GM21447 (cell line): ENCODE measurements around the gene PIH1D1.
"Not testable (repeated sequence)": the region's sequence is repeated elsewhere in the genome, so short reads cannot be mapped to it uniquely, and the experiment has no call there.

Experiments used
- ATAC-seq: cut with Tn5 transposase; IDR thresholded peaks from one replicate; pipeline ENCODE4 v1.9.1; 2021; ENCODE audit not compliant: unreplicated experiment

Gene PIH1D1

DNA sequence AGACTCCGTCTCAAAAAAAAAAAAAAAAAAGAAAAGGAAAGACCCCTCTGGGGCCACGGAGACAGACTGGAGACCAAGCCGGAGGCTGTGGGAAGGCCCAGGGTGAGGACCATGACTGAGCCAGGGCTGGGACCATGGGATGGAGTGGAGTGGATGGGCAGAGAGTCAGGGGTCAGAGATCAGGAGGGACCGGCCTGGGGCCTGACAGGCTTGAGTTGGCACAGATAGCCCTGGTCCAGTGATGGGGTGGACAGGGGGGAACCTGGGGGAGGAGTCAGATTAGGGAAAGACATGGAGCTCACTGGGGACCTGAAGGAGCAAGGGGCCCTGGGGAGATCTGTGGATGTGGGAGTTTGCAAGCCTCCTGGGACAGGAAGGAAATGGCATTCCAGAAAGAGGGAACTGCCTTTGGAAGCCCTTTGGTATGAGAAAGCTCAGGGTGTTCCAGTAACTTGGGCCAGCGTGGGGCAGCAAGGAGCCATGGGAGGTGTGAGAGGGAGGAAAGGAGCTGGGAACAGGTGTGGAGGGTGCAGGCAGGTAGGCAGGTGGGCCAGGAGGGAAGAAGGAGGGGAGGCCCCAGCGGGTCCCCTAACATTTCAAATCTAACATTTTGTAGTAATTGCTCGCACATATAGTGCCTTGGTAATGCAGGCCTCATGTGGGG lies 29.5 kb upstream of the PIH1D1 start:
- ATAC-seq, result no peak

DNA sequence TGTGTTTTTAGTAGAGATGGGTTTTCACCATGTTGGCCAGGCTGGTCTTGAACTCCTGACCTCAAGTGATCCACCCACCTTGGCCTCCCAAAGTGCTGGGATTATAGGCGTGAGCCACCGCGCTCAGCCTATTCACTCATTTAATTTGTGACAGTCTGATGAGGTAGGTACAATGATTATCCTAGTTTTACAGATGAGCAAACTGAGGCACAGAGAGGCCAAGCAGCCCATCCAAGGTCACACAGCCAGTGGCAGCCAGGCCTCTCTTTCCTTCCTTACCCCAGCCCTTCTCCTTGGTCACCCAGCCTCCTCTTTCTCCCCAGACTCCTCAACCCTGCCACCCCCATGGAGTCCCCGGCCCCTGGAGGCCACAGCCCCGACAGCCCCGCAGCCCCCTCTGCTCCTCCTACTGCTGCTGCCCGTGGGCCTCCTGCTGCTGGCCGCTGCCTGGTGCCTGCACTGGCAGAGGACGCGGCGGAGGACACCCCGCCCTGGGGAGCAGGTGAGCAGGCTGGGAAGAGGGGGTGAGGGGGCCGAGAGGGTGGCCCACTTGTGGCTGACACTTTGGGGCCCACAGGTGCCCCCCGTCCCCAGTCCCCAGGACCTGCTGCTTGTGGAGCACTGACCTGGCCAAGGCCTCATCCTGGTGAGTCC lies 28.5 kb upstream of the PIH1D1 start:
- ATAC-seq, result no peak

DNA sequence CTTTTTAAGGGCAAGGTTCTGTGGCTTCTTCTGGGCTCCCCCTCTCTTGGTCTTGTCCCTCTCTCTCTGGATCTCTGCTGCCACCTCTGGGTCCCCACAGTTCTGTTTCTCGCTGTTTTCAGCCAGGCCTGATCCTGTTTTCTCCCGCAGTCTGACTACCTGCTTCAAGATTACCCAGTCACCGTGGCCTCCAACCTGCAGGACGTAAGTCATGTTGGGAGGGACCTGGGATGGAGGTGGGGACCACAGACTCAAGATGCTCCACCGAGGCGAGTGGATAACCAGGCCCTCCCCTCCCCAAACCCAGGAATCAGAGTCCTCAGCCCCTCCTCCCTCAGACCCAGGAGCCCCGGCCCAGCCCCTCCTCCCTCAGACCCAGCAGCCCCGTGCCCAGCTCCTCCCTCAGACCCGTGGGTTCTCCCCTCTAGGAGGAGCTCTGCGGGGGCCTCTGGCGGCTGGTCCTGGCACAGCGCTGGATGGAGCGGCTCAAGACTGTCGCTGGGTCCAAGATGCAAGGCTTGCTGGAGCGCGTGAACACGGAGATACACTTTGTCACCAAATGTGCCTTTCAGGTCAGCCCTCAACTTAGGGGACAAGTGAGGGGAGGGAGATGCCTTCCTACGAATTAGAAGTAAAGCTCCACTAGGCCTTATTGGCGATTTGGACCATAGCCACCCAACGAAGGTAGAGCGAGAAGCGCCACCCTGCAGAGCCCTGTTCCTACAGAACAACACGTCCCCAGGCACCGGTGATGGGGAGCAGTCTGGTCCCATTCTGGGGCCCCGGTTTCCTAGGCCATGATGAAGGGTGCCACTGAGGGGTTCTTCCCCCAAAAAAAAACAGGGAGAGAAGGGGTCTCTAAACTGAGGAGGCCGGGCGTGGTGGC lies 24.6 kb upstream of the PIH1D1 start:
- no peak for ATAC-seq

DNA sequence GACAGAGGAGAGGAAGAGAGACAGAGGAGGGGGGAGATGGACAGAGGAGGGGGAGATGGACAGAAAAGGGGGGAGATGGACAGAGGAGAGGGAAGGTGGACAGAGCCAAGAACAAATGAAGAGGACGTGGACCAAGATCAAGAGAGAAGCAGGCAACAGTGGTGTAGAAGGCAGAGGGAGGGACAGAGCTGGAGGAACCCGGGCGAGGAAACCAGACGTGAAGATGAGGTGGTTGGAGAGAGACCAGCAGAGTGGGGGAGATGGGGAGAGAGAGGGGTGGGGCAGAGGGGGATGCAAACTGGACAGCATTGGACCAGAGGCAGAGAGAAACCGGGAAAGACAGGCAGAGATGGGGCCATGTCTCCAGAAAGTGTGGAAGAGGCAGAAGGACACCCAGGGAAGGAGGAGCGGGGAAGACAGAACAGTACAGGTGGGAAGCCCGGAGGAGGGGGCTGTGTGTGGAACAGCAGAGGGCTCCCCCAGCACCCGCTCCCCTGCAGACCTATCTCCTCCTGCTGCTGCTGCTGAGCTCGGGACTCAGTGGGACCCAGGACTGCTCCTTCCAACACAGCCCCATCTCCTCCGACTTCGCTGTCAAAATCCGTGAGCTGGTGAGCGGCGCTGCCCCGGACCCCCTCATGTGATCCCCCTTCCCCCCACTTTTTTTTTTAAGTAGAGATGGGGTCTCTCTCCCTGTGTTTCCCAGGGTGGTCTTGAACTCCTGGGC lies 23.7 kb upstream of the PIH1D1 start:
- no peak for ATAC-seq

DNA sequence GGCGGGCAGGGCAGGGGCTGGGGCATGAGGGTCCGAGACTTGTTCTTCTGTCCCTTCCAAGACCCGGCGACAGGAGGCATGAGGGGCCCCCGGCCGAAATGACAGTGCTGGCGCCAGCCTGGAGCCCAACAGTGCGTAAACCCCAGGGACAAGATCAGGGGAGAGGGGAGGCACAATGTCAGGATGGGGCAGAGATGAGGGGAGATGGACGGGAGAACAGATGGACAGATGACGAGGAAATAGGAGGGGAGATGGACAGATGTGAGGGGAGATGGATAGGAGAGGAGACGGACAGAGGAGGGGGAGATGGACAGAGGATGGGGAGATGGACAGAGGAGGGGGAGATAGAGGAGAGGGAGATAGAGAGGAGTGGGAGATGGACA lies 22.9 kb upstream of the PIH1D1 start:
- no peak for ATAC-seq

DNA sequence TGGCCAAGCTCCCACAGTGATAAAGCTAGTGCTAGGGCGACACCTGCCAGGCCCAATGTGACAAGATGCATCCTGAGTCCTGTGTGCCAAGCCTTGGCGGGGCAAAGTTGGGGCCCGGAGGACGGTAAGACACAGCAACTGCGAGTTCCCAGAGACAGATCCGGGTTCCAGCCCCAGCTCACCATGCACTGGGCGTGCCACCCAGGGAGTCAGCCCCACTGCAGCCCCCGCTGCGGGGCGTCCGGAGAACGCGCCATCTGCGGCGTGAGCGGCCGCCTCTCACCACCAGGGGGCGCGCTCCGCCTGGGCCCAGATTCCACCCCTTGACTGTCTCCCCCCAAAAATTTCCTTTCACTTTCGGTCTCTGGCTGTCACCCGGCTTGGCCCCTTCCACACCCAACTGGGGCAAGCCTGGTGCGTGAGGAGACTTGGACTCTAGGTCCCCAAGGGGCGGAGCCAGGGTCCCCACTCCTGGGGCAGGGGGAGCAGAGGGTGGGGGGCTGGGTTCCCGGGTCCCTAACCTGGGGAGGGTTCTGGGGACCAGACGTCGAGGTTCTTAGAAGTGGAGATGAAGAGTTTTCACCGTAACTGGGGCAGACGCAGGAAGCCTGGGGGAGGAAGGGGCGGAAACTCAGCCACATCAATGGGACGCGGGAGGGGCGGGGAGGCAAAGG lies 22.4 kb upstream of the PIH1D1 start, which contains the start of gene FLT3LG:
Gene FLT3LG (plus strand): TSS at position 348 of the 674 bp plus-strand sequence. CDS start 425 bp downstream, outside the sequence.
- ATAC-seq, result peak; percentile 46

DNA sequence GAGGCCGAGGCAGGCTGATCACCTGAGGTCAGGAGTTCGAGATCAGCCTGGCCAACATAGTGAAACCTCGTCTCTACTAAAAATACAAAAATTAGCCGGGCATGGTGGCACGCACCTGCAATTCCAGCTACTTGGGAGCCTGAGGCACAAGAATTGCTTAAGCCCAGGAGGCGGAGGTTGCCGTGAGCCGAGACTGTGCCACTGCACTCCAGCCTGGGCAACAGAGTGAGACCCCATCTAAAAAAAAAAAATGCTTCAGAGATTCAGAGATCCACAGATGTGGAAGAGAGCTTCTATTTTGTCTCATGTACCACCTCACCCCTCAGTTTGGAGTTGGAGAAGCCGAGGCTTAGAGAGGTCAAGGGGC lies 21.9 kb upstream of the PIH1D1 start:
- not testable (repeated sequence) for ATAC-seq

DNA sequence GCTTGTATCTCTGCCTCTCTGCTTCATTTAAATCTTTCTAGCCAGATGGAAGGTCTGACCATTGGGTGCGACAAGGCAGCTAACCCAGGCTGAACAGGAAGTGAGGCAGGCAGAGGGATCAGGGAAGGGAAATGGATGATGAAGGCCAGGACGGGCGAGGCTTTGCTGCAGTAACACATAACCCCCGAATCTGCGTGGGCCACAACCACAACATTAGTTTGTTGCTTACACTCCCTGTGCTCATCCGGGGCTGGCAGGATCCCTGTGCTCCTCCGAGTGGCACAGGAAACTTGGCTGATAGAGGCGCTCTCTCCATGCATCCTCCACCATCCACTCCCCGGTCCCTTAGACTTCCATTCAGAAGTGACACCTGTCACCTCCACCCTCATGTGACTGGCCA lies 21.3 kb upstream of the PIH1D1 start:
- no peak for ATAC-seq

DNA sequence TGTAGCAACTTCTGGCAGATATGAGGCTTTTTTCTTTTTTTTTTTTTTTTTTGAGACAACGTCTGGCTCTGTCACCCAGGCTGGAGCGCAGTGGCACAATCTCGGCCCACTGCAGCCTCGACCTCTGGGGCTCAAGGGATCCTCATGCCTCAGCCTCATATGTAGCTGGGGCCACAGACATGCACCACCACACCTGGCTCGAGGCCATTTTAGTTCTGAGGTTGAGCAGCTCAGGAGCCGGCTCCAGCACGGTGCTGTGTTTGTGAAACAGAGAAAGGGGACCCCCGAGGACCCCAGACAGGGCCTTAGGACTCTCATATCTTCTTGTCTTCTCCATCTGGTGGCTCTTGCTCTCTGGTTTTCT lies 19.0 kb upstream of the PIH1D1 start:
- no peak for ATAC-seq

DNA sequence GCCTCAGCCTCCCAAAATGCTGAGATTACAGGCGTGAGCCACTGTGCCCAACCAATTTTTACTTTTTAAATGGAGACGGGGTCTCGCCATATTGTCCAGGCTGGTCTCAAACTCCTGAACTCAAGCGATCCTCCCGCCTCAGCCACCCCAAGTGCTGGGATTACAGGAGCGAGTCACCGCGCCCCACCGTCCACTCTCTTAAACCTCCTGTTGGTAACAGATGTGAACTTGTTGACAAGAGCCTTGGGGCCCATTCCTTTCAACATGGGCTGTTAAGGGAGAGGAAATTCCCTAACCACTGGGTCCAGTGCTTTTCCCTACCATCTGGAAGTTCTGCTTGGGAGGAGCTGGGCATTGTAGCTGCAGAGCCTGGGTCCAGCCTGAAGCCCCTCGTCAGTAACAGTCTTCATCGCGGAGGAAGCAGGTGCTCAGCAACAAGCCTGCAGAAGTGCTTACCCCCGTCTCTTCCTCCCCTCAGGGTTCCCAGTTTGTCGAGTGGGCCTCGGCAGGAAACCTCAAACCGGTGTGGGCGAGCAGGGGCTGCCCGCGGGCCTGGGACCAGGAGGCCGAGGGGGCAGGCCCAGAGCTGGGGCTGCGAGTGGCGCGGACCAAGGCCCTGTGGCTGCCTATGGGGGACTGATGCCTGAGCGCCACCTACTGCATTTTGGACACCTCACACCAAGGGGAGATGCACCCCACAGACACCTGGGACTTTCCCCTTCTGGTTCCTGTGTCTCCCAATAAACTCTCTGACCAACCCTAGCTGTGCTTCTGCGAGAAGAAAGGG lies 18.4 kb upstream of the PIH1D1 start:
- no peak for ATAC-seq

DNA sequence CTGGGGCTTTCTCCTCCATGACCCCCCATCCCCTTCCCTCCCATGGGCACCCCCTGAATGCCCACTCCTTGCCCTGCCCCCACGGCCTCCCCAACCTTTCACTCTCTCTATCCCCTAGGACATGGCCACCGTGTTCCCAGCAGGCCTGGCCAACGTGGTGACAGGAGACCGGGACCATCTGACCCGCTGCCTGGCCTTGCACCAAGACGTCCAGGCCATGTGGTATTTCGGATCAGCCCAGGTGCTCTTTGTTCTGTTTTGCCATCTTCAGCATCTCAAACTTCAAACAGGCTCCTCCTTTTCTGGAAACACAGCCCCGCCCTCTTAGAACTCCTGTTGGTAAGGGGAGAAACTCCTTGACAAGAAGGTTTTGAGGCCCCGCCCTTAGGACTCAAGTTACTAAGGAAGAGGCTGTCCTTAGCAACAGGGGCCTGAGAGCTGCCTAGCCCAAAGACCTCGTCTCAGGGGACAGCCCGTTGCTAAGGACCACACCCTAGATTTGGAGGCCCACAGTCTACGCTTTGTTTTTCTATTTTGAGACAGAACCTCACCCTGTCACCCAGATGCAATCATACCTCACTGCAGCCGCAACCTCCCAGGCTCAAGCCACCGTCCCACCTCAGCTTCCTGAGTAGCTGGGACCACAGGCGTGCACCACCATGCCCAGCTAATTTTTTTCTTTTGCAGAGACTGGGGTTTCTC lies 17.3 kb upstream of the PIH1D1 start:
- ATAC-seq, result no peak

DNA sequence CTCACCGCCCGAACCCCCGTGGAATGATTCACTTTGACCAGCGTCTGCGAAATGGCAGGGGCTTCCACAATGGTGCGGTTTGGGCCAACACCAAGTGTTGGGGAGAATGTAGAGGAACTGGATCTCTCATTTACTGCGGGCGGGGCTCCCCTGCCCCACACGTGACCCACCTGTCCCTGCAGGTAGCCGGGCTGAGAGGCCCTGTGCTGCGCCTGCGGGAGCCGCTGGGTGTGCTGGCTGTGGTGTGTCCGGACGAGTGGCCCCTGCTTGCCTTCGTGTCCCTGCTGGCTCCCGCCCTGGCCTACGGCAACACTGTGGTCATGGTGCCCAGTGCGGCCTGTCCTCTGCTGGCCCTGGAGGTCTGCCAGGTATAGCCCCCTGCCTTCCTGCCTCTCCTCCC lies 16.6 kb upstream of the PIH1D1 start:
- ATAC-seq, result no peak

DNA sequence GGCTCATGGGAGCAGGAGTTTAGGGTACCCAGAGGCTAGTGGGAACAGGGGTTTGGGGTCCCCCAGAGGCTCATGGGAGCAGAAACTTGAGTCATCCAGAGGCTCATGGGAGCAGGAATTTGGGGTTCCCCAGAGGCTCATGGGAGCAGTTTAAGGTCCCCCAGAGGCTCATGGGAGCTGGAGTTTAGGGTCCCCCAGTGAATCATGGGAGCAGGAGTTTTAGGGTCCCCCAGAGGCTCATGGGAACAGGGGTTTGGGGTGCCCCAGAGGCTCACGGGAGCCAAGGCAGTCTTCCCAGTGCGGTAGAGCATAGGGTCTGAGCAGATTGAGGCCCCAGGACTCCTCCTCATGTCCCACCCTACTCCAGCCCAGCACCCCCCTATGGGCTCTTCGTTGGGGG lies 13.8 kb upstream of the PIH1D1 start:
- ATAC-seq, result no peak

DNA sequence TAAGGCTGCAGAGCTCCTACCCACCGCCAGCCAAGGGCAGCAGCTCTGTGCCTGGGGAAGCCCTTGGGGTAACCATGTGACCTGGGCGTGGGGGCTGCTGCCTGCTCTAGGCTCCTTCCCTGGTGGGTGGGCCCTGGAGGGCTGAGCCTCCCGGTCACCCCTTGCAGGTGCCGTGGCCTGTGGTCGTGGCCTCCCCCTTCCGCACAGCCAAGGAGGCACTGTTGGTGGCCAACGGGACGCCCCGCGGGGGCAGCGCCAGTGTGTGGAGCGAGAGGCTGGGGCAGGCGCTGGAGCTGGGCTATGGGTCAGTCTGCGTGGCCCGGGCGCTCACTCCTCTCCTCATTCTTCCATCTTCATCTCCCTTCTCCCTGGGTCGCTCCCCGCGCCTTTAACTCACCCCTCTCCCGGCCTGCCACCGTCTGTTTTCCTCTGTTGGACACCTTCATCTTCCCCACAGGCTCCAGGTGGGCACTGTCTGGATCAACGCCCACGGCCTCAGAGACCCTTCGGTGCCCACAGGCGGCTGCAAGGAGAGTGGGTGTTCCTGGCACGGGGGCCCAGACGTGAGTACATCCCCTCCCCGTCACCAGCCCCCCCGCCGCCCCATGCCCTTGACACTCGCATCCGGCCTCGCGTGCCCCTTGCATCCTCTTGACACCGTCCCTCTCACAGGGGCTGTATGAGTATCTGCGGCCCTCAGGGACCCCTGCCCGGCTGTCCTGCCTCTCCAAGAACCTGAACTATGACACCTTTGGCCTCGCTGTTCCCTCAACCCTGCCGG lies 12.5 kb upstream of the PIH1D1 start:
- no peak for ATAC-seq

DNA sequence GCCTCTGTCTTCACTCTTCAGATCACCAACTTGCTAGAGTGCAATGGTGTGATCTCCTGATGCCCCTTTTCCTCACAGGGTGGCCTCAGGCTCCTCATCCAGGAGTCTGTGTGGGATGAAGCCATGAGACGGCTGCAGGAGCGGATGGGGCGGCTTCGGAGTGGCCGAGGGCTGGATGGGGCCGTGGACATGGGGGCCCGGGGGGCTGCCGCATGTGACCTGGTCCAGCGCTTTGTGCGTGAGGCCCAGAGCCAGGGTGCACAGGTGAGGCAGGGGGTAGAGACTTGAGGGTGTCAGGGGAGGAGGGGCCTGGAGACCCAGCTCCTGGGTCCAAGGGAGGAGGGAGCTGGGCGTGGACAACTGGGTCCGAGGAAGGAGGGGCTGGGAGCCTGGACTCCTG lies 10.9 kb upstream of the PIH1D1 start:
- ATAC-seq, result no peak

DNA sequence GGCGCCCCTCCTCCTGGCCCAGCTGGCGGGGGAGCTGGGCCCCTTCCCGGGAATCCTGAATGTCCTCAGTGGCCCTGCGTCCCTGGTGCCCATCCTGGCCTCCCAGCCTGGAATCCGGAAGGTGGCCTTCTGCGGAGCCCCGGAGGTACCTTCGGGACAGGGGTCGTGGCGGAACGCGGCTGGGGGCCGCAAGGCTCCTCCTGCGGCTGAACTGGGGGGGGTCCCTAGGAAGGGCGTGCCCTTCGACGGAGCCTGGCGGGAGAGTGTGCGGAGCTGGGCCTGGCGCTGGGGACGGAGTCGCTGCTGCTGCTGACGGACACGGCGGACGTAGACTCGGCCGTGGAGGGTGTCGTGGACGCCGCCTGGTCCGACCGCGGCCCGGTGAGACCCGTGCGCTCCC lies 10.0 kb upstream of the PIH1D1 start:
- no peak for ATAC-seq

DNA sequence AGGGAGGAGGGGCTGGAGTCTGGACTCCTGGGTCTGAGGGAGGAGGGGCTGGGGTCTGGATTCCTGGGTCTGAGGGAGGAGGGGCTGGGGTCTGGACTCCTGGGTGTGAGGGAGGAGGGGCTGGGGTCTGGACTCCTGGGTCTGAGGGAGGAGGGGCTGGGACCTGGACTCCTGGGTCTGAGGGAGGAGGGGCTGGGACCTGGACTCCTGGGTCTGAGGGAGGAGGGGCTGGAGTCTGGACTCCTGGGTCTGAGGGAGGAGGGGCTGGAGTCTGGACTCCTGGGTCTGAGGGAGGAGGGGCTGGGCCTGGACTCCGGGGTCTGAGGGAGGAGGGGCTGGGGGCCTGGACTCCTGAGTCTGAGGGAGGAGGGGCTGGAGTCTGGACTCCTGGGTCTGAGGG lies 9.5 kb upstream of the PIH1D1 start:
- ATAC-seq, result not testable (repeated sequence)

DNA sequence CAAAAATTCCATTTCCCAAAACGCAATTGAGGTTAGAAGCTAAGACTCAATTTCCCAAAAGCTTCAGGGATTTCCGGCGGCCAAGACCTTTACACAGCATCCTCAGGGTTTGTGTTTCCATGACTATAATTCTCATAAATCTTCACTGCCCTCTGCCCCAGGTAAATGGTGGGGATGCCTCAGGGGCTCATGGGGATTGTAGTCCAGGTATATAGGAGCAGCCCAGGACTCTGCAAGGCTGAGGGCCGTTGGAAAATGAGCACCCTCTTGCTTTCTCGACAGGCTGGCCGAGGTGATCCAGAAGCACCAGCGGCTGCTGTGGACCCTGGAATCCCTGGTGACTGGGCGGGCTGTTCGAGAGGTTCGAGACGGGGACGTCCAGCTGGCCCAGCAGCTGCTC lies 7.8 kb upstream of the PIH1D1 start:
- ATAC-seq, result no peak

DNA sequence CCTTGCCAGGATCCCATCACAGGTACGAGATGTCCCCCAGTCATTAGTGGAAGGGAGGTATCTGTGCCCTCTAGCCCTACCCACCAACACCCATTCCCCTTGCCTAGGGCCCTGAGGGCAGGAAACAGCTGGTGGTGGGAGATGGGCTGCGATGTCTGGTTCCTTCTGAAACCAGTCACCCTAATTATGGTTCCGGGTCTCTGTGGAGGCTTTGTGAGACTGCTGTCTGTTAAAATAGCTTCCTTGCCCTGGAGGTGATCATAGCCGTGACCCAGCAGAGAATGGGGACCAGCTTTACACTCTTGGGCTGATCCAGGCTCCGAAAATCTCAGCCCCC lies 6.9 kb upstream of the PIH1D1 start:
- ATAC-seq, result no peak
